T47D (cell line): Measurements from ENCODE around the gene GLOD5.

Experiments
- DNase-seq, 2 experiments: peaks; one replicate each; pipeline versions ENCODE4 v3.0.0 to v3.0.0-alpha.2; 2011 to 2012; ENCODE audit warnings: low read depth in 1 of 2, low spot score in 1 of 2
- JUND ChIP-seq: IDR thresholded peaks from 2 replicates; pipeline ENCODE4 v1.6.1; 2012; ENCODE audit warnings: low read depth
- in situ Hi-C: cut with HindIII; loops from 2 replicates; pipeline ENCODE4 v1.10.0; 2016; ENCODE audit warnings: low sequenced_read_pairs, low pct_unique_long_range_greater_than_20kb

GLOD5 gene

GRCh38 chrX:48789366-48790220, 28.0 kb downstream of the GLOD5 start:
- TF ChIP-seq JUND = no peak
- in situ Hi-C loops = no loop called here
- no peak for DNase-seq

DNA sequence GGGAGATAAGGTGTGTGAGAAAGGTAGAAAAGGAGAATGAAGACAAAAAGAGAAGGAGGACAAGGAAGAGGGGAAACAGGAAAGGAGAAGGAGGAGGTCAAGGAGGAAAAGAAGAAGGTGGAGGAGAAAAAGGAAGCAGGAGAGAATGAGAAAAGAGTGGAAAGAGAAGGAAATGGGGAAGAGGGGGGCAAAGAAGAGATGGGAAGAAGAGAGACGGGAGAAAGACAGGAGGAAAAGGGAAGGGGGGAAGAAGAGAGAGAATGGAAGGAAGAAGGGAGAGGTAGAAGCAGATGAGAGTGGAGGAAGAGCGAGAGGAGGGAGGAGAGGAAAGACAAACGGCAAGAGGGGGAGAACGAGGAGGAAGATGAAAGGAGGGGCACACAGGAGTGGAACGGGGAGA, 28.9 kb downstream of the GLOD5 start:
- no peak for TF ChIP-seq JUND
- in situ Hi-C loops = no loop called here
- no peak for DNase-seq

DNA sequence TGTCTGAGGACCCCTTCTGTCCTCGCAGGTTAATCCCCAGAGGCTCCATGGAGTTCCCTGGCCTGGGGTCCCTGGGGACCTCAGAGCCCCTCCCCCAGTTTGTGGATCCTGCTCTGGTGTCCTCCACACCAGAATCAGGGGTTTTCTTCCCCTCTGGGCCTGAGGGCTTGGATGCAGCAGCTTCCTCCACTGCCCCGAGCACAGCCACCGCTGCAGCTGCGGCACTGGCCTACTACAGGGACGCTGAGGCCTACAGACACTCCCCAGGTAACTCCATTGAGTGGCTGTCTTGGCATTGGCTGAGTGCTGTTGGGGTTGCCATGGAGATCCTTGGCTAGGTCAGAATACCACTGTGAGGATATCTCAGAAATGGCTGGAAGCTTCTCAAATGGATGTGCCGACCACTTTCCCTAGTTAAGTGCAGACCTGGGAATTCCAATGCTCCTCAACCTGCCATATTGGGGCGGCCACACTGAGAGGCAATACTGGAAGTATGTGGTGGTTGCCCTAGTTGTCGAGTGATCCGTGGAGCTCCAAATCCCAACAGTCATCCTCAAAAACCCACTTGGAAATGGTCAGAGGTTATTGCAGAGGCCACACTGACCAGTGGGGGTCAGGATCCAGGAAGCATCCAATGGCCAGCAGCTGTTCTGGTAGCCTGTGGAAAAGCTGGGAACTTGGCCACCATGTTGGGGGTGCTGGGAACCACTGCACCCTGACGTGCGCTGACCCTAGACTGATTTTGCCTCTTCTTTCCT, 29.7 kb downstream of the GLOD5 start:
- DNase-seq = no peak
- TF ChIP-seq JUND = no peak
- in situ Hi-C loops = no loop called here

DNA sequence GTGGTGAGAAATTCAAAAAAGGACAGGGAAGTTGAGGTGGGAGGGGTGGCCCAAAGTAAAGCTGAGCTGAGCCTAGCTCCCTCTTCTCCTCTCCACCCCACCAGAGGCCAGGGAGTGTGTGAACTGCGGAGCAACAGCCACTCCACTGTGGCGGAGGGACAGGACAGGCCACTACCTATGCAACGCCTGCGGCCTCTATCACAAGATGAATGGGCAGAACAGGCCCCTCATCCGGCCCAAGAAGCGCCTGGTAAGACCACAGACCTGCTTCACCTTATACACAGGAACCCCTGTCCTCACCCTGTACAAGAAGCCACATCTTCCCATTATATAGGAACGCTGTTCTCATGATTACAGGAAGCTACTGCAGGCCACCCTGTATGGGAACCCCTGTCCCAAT, 30.7 kb downstream of the GLOD5 start:
- TF ChIP-seq JUND = no peak
- in situ Hi-C loops = no loop called here
- DNase-seq = no peak

- in situ Hi-C loops = no loop called here
- no peak for DNase-seq
- TF ChIP-seq JUND = no peak
Observed at GRCh38 chrX:48793935-48794334, 32.4 kb downstream of the GLOD5 start.

DNA sequence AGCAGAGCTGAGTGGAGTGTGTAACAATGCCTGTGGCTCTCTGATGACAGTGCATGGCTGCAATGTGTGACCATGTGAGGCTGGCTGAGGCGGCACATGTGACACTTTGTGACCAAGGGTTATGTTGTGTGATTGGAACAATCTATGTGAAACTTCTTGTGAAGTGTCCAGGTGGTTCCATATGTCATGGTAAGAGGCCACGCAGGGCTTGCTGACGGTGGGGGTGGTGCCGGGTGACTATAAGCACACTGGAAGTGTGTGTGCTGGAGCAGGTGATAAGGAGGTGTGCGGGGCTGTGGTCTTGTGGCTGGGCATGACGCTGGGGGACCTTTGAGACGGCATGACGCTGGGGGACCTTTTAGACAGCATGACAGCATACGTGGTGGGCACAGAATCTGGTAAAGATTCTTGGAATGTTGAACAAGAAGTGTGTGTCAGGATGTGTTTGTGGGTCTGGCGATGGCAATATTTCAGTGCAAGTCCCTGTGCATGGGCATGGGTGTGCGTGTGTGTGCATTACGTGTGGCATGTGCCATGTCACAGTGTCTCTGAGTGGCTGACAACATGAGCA, 32.9 kb downstream of the GLOD5 start:
- in situ Hi-C loops = no loop called here
- TF ChIP-seq JUND = no peak
- DNase-seq = no peak

GRCh38 chrX:48794911-48795515, 33.5 kb downstream of the GLOD5 start:
- no peak for TF ChIP-seq JUND
- DNase-seq = no peak
- in situ Hi-C loops = no loop called here

- in situ Hi-C loops = no loop called here
- DNase-seq = no peak
- no peak for TF ChIP-seq JUND
Observed at GRCh38 chrX:48798318-48798717, 36.8 kb downstream of the GLOD5 start.

GRCh38 chrX:48800574-48801279, 39.2 kb downstream of the GLOD5 start:
- in situ Hi-C loops = no loop called here
- DNase-seq = no peak
- TF ChIP-seq JUND = no peak

DNA sequence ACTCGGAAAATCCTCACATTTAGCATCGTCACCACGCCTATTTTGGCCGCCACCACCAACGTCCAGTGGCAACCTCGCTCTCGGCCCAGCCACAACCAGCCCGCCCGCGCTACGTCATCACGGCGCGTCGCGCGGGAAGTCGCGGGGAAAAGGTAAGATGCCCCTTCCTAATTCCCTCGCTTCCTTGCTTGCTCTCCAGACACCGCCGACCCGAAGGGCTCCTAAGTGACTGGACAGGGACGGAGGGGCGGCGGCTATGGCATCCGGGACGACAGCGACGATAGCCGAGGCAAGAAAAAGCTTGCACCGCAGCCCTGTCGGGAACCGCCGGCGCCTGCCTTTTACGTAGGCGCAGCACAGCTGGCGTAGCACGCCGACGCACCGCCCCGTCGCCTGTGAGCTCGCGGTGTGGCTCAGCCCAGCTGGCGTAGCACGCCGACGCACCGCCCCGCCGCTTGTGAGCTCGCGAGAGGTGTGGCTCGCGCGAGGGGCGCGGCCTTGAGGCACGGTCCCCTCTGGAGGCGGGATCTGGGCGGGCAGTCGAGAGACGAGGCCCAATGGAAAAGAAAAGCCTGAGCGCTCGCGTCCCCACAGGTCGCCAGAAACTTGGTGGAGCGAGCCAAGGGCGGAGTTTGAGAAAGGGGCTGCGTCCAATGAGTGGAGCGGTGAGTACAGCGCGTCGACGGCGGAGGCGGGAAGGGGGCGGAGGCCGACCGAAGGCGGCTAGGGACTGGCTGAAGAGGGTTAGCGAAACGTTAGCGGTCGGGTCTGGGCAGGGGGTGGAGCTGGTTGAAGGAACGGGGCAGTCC, 39.9 kb downstream of the GLOD5 start, which contains the start of gene HDAC6:
Gene HDAC6 (plus strand): TSS at position 788 of the 809 bp plus-strand sequence. CDS start 626 bp downstream, outside the sequence.
- no peak for TF ChIP-seq JUND
- in situ Hi-C loops = no loop called here

More for the DNA sequence above, 39.9 kb downstream of the GLOD5 start, which contains the start of gene HDAC6:
- peak; percentile 87 to 99 for DNase-seq
